HepG2 (cell line): ENCODE measurements around the gene ARHGAP26. TPM values are rescaled to one million over a fixed set of nuclear protein-coding genes. Genes with fewer than 3 reads are reported as not detected.

ENCODE experiments used
- ATAC-seq: fragments of 200-7000 bp; cut with Tn5 transposase; 3 replicates; pipeline ENCODE4 v1.9.1; 2020; ENCODE audit warnings: mild to moderate bottlenecking, moderate library complexity
- BruUV-seq: library from RNA; stranded (reverse); fragments of 400-500 nt; replicated peaks from 2 replicates; lab custom pipeline; 2021; lab: Mats Ljungman, UMichigan
- CTCF ChIA-PET: fragments of 300-600 bp; formaldehyde crosslinking; extraction: SDS; loops from one replicate; lab custom pipeline; 2021; ENCODE audit warnings: low total read pairs, inconsistent platforms, low intra/inter-chr PET ratio; lab: Yijun Ruan, JAX
- POLR2A ChIA-PET: fragments of 350-600 bp; sonication (Branson Sonifier 250); formaldehyde crosslinking; loops from one replicate; lab custom pipeline; 2020; ENCODE audit warnings: antibody characterized with exemption, inconsistent platforms; lab: Yijun Ruan, JAX
- DNase-seq: peaks from one replicate; pipeline ENCODE4 v3.0.0-alpha.2; 2015; ENCODE audit warnings: low spot score
- FAIRE-seq: peaks from 3 replicates; lab custom pipeline; 2011; peaks lifted over from hg19 to GRCh38; lab: Jason Lieb, UNC
- H2AFZ ChIP-seq: one replicate; pipeline ENCODE4 v1.6.1; 2011; ENCODE audit warnings: low read length, inconsistent platforms
- H3K27ac ChIP-seq: fragments of 300-600 bp; 3 replicates; pipeline ENCODE4 v1.8.0; 2011; ENCODE audit warnings: mixed run types, mild to moderate bottlenecking, mixed read lengths, low read length, inconsistent platforms; ENCODE audit not compliant: insufficient read depth; ENCODE audit errors: extremely low read length
- H3K27me3 ChIP-seq, 2 experiments: fragments of 200-600 bp in 1 of 2; 2 replicates in 1 of 2; 3 replicates in 1 of 2; pipeline versions ENCODE4 v1.6.0 to v1.8.0; 2011; ENCODE audit warnings: low read length in 2 of 2, mild to moderate bottlenecking in 2 of 2, moderate library complexity in 2 of 2, inconsistent platforms in 1 of 2; ENCODE audit not compliant: insufficient read depth in 2 of 2, control insufficient read depth in 1 of 2
- H3K36me3 ChIP-seq, 2 experiments: fragments of 200-600 bp in 1 of 2; replicated peaks in 1 of 2; 2 replicates in 1 of 2; 3 replicates in 1 of 2; pipeline versions ENCODE4 v1.5.1 to v1.8.0; 2011; ENCODE audit warnings: low read length in 2 of 2, inconsistent platforms in 1 of 2; ENCODE audit not compliant: insufficient read depth in 2 of 2, control insufficient read depth in 1 of 2
- H3K4me1 ChIP-seq: 2 replicates; pipeline ENCODE4 v1.5.1; 2012; ENCODE audit warnings: low read length, inconsistent platforms; ENCODE audit not compliant: insufficient read depth
- H3K4me2 ChIP-seq: 2 replicates; pipeline ENCODE4 v1.6.0; 2011; ENCODE audit warnings: low read depth, low read length, inconsistent platforms
- H3K4me3 ChIP-seq, 3 experiments: fragments of 200-600 bp in 1 of 3; sonication (generic), shearing (Covaris generic) in 1 of 3; replicated peaks in 1 of 3; 2 replicates each; pipeline ENCODE4 v1.5.1; 2011 to 2016; ENCODE audit warnings: low read length in 3 of 3, inconsistent platforms in 2 of 3, low read depth in 2 of 3, mild to moderate bottlenecking in 2 of 3, control low read depth in 1 of 3, mixed read lengths in 1 of 3; ENCODE audit not compliant: insufficient read depth in 1 of 3
- H3K79me2 ChIP-seq: one replicate; pipeline ENCODE4 v1.6.1; 2011; ENCODE audit warnings: low read length, inconsistent platforms; ENCODE audit not compliant: insufficient read depth
- H3K9ac ChIP-seq: 2 replicates; pipeline ENCODE4 v1.6.0; 2011; ENCODE audit warnings: mild to moderate bottlenecking, low read depth, low read length, inconsistent platforms; ENCODE audit not compliant: insufficient read depth
- H3K9me3 ChIP-seq: 2 replicates; pipeline ENCODE4 v1.5.1; 2012; ENCODE audit warnings: mild to moderate bottlenecking, low read length
- H4K20me1 ChIP-seq: 2 replicates; pipeline ENCODE4 v1.6.0; 2011; ENCODE audit warnings: inconsistent platforms, mild to moderate bottlenecking, low read length, moderate library complexity; ENCODE audit not compliant: insufficient read depth
- CEBPB ChIP-seq: IDR thresholded peaks from 2 replicates; pipeline ENCODE4 v1.6.1; 2011; ENCODE audit warnings: low read depth, low read length, improper control_type of control experiment, borderline replicate concordance
- CEBPG ChIP-seq: IDR thresholded peaks from 2 replicates; pipeline ENCODE4 v1.6.1; 2016
- GABPB1 ChIP-seq: IDR thresholded peaks from 2 replicates; pipeline ENCODE4 v1.6.1; 2016; ENCODE audit warnings: mild to moderate bottlenecking, missing genetic modification reagents, moderate library complexity, missing compliant biosample characterization
- HNF4A ChIP-seq: sonication (generic); formaldehyde crosslinking; IDR thresholded peaks from 2 replicates; pipeline ENCODE4 v1.4.0; 2020; ENCODE audit warnings: missing genetic modification reagents
- HNRNPUL1 ChIP-seq: fragments of 200-400 bp; formaldehyde crosslinking; IDR thresholded peaks from 2 replicates; pipeline ENCODE4 v1.6.1; 2017; ENCODE audit warnings: low read depth, mild to moderate bottlenecking, low read length, moderate library complexity
- JUNB ChIP-seq: sonication (generic); formaldehyde crosslinking; IDR thresholded peaks from 2 replicates; pipeline ENCODE4 v1.8.0; 2022; ENCODE audit warnings: missing genetic modification reagents, mild to moderate bottlenecking, borderline replicate concordance
- NCOA1 ChIP-seq: sonication (generic); formaldehyde crosslinking; IDR thresholded peaks from 2 replicates; pipeline ENCODE4 v1.9.0; 2021; ENCODE audit warnings: missing genetic modification reagents
- SOX13 ChIP-seq, 3 experiments: fragments of 450-650 bp in 1 of 3; sonication (generic) in 1 of 3; formaldehyde crosslinking in 1 of 3; IDR thresholded peaks in 2 of 3; conservative IDR thresholded peaks in 1 of 3; 2 replicates each; pipeline versions ENCODE4 v1.5.0 to v1.6.1; 2016 to 2020; ENCODE audit warnings: antibody characterized with exemption in 1 of 3, mild to moderate bottlenecking in 1 of 3, missing compliant biosample characterization in 1 of 3, missing genetic modification reagents in 1 of 3, moderate library complexity in 1 of 3
- U2AF1 ChIP-seq: fragments of 200-400 bp; formaldehyde crosslinking; optimal IDR thresholded peaks from 2 replicates; pipeline ENCODE3; 2017; ENCODE audit warnings: mild to moderate bottlenecking, low read depth, low read length
- ZMYM4 ChIP-seq: sonication (generic); formaldehyde crosslinking; IDR thresholded peaks from 2 replicates; pipeline ENCODE4 v1.8.1; 2023; ENCODE audit warnings: mild to moderate bottlenecking, missing genetic modification reagents
- ZNF331 ChIP-seq: sonication (generic); formaldehyde crosslinking; IDR thresholded peaks from 2 replicates; pipeline ENCODE4 v1.4.0; 2020; ENCODE audit warnings: missing genetic modification reagents
- ZNF343 ChIP-seq: sonication (generic); formaldehyde crosslinking; IDR thresholded peaks from 2 replicates; pipeline ENCODE4 v1.4.0; 2020; ENCODE audit warnings: mild to moderate bottlenecking, missing genetic modification reagents
- ZNF530 ChIP-seq: sonication (generic); formaldehyde crosslinking; IDR thresholded peaks from 2 replicates; pipeline ENCODE4 v1.5.0; 2020; ENCODE audit warnings: low read depth, mild to moderate bottlenecking, missing genetic modification reagents
- ZNF773 ChIP-seq: sonication (generic); formaldehyde crosslinking; IDR thresholded peaks from 2 replicates; pipeline ENCODE4 v1.4.0; 2020; ENCODE audit warnings: missing genetic modification reagents, borderline replicate concordance
- ZSCAN9 ChIP-seq: IDR thresholded peaks from 2 replicates; pipeline ENCODE4 v1.6.1; 2016; ENCODE audit warnings: borderline replicate concordance
- WGBS: methylation state at CpG from one replicate; pipeline ENCODE4 v1.1.6; 2017; ENCODE audit warnings: low lambda C conversion rate; 5-methylcytosine and 5-hydroxymethylcytosine counted together
- in situ Hi-C: cut with HindIII; loops from 2 replicates; pipeline ENCODE4 v1.10.0; 2017; ENCODE audit warnings: low pct_unique_long_range_greater_than_20kb; ENCODE audit not compliant: extremely low pct_ligation_motif_present
- intact Hi-C: fragments of 100-400 bp; cut with micrococcal nuclease; formaldehyde crosslinking; loops from one replicate; pipeline ENCODE4 v1.10.0; 2022; ENCODE audit not compliant: unreplicated experiment
- polyA plus RNA-seq, 8 experiments: library from polyadenylated mRNA; depleted of rRNA in 3 of 8; stranded (reverse) in 7 of 8; unstranded in 1 of 8; fragments of >200 nt; fragmentation: Illumina TruSeq in 4 of 8; extraction: Trizol in 4 of 8; gene quantifications; 2 replicates each; pipeline versions ENCODE4 v1.2.1 to v1.2.3, GENCODE V29; 2011 to 2016; ENCODE audit warnings: low read depth in 4 of 8, missing spikeins in 1 of 8, mixed read lengths in 1 of 8; ENCODE audit not compliant: insufficient read depth in 1 of 8
- total RNA-seq, 5 experiments: library from RNA; depleted of rRNA; stranded (reverse); fragments of >200 nt; fragmentation: Illumina TruSeq; extraction: Trizol; gene quantifications; 2 replicates each; pipeline ENCODE4 v1.2.3, GENCODE V29; 2016; ENCODE audit warnings: low read depth in 1 of 5
- TF ChIP-seq, protein P1 (sequence below): sonication (generic); formaldehyde crosslinking; IDR thresholded peaks from 2 replicates; pipeline ENCODE4 v1.9.0; 2021; ENCODE audit warnings: missing genetic modification reagents, borderline replicate concordance

ARHGAP26 gene
- total and polyA plus RNA-seq, 2 of the 13 experiments (the other 11 are each of a cell fraction or from before 2014, with no cell fraction given) = 9.6 to 18.2 TPM

DNA sequence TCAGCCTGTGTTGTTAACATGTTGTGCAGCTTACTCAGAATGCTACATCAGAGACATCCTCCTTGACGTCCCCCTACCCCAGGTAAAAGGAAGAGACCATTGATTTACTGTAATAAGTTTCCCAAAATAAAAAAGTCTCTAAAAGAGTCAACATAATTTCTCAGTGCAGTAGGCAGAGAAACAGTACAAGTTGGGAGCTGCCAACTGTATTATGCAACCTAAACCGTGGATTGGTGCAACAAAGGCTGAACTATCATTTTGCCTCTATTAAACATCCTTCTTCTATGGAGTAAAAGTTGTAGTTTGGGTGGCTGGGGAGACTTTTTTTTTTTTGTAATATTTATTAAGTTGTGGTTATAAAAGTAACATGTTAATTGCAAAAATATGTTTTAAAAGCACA lies 425.3 kb downstream of the ARHGAP26 start:
- in situ Hi-C loops = no loop called here
- TF ChIP-seq CEBPG (CRISPR knock-in tag) (0 out of 2 replicates have a peak, but pooled peaks have one; percentile 23), ZNF773 (CRISPR knock-in tag) (no peak), ZNF530 (no peak), CEBPB (peak; percentile 58; the same call in 1 of the 2 replicates), ZSCAN9 (CRISPR knock-in tag) (no peak)
- no peak for FAIRE-seq
- H2AFZ ChIP-seq = no peak overlapping the region
- DNase-seq = no peak
- H3K79me2 ChIP-seq = no peaks in the 10 kb centered on the region
- no peak overlapping the region for H3K27ac ChIP-seq
- H3K27me3 ChIP-seq = no peaks in the 10 kb centered on the region
- H3K4me3 ChIP-seq = no peak overlapping the region
- BruUV-seq = no TSS peak
- H4K20me1 ChIP-seq = no peaks in the 10 kb centered on the region
- WGBS = 81% methylated on average over 2 of the region's 2 CpGs
- H3K4me2 ChIP-seq = no peak overlapping the region
- H3K9me3 ChIP-seq = peaks cover 12% of the 10 kb centered on the region; the same call in 1 of the 2 replicates
- no peaks in the 10 kb centered on the region for H3K36me3 ChIP-seq
- ATAC-seq = no peak
- ChIA-PET CTCF (no interaction called here), POLR2A (no interaction called here)
- intact Hi-C loops = no loop called here
- no peak overlapping the region for H3K9ac ChIP-seq
- peaks cover 41% of the 10 kb centered on the region for H3K4me1 ChIP-seq

DNA sequence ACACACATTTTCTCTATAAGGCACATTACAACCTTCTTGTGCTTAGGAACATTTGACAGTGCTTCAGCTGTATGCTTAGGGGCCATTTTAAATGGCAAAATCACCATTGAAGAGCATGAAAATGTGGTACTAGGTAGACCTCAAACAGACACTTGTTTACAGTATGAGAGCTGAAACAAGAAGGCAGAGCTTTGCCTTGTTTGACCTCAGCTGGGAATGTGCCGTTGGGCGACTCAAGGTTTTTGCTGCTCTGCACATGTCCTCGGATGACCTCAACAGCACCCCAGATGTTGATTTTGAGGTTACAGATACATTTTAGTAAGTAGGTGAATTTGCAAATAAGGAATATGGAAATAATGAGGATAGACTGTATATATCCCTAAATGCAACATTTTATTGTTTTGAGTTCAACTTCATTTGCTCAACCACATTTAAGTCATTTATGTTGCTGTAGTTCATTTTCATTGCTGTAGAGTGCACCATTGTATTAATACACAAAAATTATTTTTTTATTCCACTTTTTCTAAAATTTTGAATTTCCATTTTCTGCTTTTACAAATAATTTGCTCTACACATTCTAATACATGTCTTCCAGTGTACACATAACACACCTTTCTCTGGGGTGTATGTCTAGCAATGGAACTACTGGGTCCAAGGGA lies 426.6 kb downstream of the ARHGAP26 start:
- H3K27ac ChIP-seq = peak overlapping the region; percentile 58
- WGBS = 73% methylated on average over 3 of the region's 3 CpGs
- POLR2A ChIA-PET = no interaction called here
- peaks cover 12% of the 10 kb centered on the region; the same call in 1 of the 2 replicates for H3K9me3 ChIP-seq
- no peaks in the 10 kb centered on the region for H4K20me1 ChIP-seq
- no peak overlapping the region for H2AFZ ChIP-seq
- in situ Hi-C loops = no loop called here
- H3K79me2 ChIP-seq = no peaks in the 10 kb centered on the region
- peaks cover 53% of the 10 kb centered on the region for H3K4me1 ChIP-seq
- no peak overlapping the region for H3K9ac ChIP-seq
- intact Hi-C loops = no loop called here
- DNase-seq (peak; percentile 23), ATAC-seq (peak; percentile 32; the same call in 2 of the 3 replicates), FAIRE-seq (no peak)
- no peak overlapping the region for H3K4me2 ChIP-seq
- CTCF ChIA-PET = no interaction called here
- no peaks in the 10 kb centered on the region for H3K27me3 ChIP-seq
- BruUV-seq = no TSS peak
- H3K4me3 ChIP-seq = no peak overlapping the region
- H3K36me3 ChIP-seq = no peaks in the 10 kb centered on the region
- TF ChIP-seq ZNF331 (CRISPR knock-in tag) (no peak), HNRNPUL1 (no peak), GABPB1 (CRISPR knock-in tag) (no peak), NCOA1 (no peak), HNF4A (0 out of 2 replicates have a peak, but pooled peaks have one; percentile 5), ZNF343 (CRISPR knock-in tag) (no peak), ZMYM4 (CRISPR knock-in tag) (peak; percentile 62), JUNB (no peak), U2AF1 (no peak), SOX13 (IDR thresholded peaks at IDR 0.05) (no peak), SOX13 (CRISPR knock-in tag; conservative IDR thresholded peaks at IDR 0.05 in 1 of 2, IDR thresholded peaks at IDR 0.05 in 1 of 2) (peak in 1 of 2 experiments; percentile 52; a peak in 1 of 4 replicates)
- TF ChIP-seq, protein P1, sequence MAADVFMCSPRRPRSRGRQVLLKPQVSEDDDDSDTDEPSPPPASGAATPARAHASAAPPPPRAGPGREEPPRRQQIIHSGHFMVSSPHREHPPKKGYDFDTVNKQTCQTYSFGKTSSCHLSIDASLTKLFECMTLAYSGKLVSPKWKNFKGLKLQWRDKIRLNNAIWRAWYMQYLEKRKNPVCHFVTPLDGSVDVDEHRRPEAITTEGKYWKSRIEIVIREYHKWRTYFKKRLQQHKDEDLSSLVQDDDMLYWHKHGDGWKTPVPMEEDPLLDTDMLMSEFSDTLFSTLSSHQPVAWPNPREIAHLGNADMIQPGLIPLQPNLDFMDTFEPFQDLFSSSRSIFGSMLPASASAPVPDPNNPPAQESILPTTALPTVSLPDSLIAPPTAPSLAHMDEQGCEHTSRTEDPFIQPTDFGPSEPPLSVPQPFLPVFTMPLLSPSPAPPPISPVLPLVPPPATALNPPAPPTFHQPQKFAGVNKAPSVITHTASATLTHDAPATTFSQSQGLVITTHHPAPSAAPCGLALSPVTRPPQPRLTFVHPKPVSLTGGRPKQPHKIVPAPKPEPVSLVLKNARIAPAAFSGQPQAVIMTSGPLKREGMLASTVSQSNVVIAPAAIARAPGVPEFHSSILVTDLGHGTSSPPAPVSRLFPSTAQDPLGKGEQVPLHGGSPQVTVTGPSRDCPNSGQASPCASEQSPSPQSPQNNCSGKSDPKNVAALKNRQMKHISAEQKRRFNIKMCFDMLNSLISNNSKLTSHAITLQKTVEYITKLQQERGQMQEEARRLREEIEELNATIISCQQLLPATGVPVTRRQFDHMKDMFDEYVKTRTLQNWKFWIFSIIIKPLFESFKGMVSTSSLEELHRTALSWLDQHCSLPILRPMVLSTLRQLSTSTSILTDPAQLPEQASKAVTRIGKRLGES = no peak
